Measurements from ENCODE around the gene SLC1A7. TPM values are rescaled to one million over a fixed set of nuclear protein-coding genes. Genes with fewer than 3 reads are reported as not detected.
A peak's percentile ranks its signal among the peaks of the same experiment; 100 is the strongest.

SLC1A7 gene
- total and polyA plus RNA-seq, 2 of the 13 experiments (the other 11 are each of a cell fraction or from before 2014, with no cell fraction given), result 0.04 to 2.0 TPM

DNA sequence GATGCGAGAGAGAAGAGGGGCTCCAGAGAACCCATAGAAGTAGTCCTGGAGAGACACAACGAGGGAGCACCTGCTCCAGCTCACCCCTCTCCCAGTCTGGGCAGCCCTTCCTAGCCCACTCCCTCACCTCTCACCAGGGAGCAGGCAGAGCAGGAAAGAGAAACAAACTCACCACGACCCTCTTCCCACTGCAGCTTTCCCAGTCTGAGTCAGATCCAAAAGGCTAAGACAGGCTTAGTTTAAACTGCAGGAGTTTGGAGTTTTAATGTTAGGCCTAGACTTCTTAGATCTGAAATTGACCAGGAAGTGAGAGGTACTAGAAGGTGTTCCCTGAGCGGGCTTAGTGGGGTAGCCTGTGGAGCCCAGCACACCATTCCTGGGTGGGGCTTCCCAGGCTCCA lies 29.6 kb downstream of the SLC1A7 start:
- H3K27me3 ChIP-seq (ENCODE audit: control insufficient read depth in 1 of 2, insufficient read depth in 2 of 2, low read length in 2 of 2), result peaks cover 10 to 80% of the 10 kb centered on the region in 2 experiments
- DNase-seq (ENCODE audit: low spot score) (no peak), FAIRE-seq (no peak), ATAC-seq (no peak)
- POLR2A ChIA-PET, result interaction anchor here (1.1 to 2.7 kb wide), 2 partner anchors 8 to 33 kb away, joined by 5 to 30 read pairs; no protein-coding TSS in a partner anchor
- no peak overlapping the region for H2AFZ ChIP-seq (ENCODE audit: low read length)
- intact Hi-C loops (cut with micrococcal nuclease; ENCODE audit: unreplicated experiment) (no loop called here), in situ Hi-C loops (cut with HindIII; ENCODE audit: extremely low pct_ligation_motif_present, low pct_unique_long_range_greater_than_20kb) (no loop called here)
- no peak overlapping the region for H3K4me3 ChIP-seq (replicated peaks in 1 of 3; ENCODE audit: insufficient read depth in 1 of 3, low read depth in 2 of 3, low read length in 3 of 3)
- CTCF ChIA-PET (ENCODE audit: low intra/inter-chr PET ratio, low total read pairs), result no interaction called here
- 87% methylated on average over 4 of the region's 4 CpGs for WGBS (ENCODE audit: low lambda C conversion rate)
- no peaks in the 10 kb centered on the region; the same call in 1 of the 2 replicates for H3K9me3 ChIP-seq (ENCODE audit: low read length)
- H4K20me1 ChIP-seq (ENCODE audit: insufficient read depth, low read length), result no peaks in the 10 kb centered on the region
- H3K9ac ChIP-seq (ENCODE audit: insufficient read depth, low read depth, low read length), result no peak overlapping the region
- H3K36me3 ChIP-seq (replicated peaks in 1 of 2; ENCODE audit: control insufficient read depth in 1 of 2, insufficient read depth in 2 of 2, low read length in 2 of 2), result no peaks in the 10 kb centered on the region
- BruUV-seq (replicated peaks), result no TSS peak
- H3K4me2 ChIP-seq (ENCODE audit: low read depth, low read length), result no peak overlapping the region
- H3K27ac ChIP-seq (ENCODE audit: extremely low read length, insufficient read depth, low read length), result no peak overlapping the region
- H3K79me2 ChIP-seq (ENCODE audit: insufficient read depth, low read length), result no peaks in the 10 kb centered on the region
- TF ChIP-seq ZNF451 (CRISPR knock-in tag; IDR thresholded peaks at IDR 0.05) (no peak), SOX5 (CRISPR knock-in tag; IDR thresholded peaks at IDR 0.05; ENCODE audit: borderline replicate concordance) (no peak), ZNF33A (CRISPR knock-in tag; IDR thresholded peaks at IDR 0.05; ENCODE audit: borderline replicate concordance) (no peak), ZNF562 (CRISPR knock-in tag; IDR thresholded peaks at IDR 0.05; ENCODE audit: borderline replicate concordance) (no peak), STAG1 (CRISPR knock-in tag; IDR thresholded peaks at IDR 0.05) (no peak)
- TF ChIP-seq, protein P1, sequence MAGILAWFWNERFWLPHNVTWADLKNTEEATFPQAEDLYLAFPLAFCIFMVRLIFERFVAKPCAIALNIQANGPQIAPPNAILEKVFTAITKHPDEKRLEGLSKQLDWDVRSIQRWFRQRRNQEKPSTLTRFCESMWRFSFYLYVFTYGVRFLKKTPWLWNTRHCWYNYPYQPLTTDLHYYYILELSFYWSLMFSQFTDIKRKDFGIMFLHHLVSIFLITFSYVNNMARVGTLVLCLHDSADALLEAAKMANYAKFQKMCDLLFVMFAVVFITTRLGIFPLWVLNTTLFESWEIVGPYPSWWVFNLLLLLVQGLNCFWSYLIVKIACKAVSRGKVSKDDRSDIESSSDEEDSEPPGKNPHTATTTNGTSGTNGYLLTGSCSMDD (CRISPR knock-in tag; IDR thresholded peaks at IDR 0.05), result no peak
- H3K4me1 ChIP-seq (ENCODE audit: insufficient read depth, low read length), result peaks cover 99% of the 10 kb centered on the region

DNA sequence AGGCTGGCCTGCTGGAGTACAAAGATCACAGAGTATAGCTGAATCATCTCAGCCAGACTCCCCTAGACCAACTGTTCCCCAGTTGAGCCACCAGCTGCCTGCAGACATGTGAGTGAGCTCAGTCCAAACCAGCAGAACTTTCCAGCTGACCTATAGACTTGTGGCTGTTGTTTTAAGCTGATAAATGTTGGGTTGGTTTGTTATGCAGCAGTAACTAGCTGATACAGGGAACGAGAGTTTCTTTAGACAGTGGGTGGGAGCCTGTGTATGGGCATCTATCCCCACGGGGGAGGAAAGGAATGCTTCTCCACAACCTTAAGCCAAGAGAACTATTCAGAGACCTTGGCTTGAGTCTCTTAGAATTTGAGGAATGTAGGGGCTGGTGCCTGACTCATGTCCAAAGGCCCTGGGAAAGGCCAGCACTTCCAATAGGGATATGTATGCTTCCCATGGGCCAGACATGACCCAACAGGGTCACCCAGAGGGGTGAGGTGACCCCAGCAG lies 30.1 kb downstream of the SLC1A7 start:
- ATAC-seq (peak; percentile 15), DNase-seq (ENCODE audit: low spot score) (peak; percentile 70), FAIRE-seq (peak; percentile 4)
- Histone ChIP-seq H4K20me1 (ENCODE audit: insufficient read depth, low read length) (no peaks in the 10 kb centered on the region), H3K27me3 (ENCODE audit: control insufficient read depth in 1 of 2, insufficient read depth in 2 of 2, low read length in 2 of 2) (peaks cover 9 to 74% of the 10 kb centered on the region in 2 experiments), H3K4me2 (ENCODE audit: low read depth, low read length) (peak overlapping the region; percentile 75), H3K36me3 (replicated peaks in 1 of 2; ENCODE audit: control insufficient read depth in 1 of 2, insufficient read depth in 2 of 2, low read length in 2 of 2) (no peaks in the 10 kb centered on the region), H3K9me3 (ENCODE audit: low read length) (no peaks in the 10 kb centered on the region; the same call in 1 of the 2 replicates), H3K27ac (ENCODE audit: extremely low read length, insufficient read depth, low read length) (peak overlapping the region; percentile 73), H3K9ac (ENCODE audit: insufficient read depth, low read depth, low read length) (peak overlapping the region; percentile 55), H3K4me3 (replicated peaks in 1 of 3; ENCODE audit: insufficient read depth in 1 of 3, low read depth in 2 of 3, low read length in 3 of 3) (no peak overlapping the region), H3K79me2 (ENCODE audit: insufficient read depth, low read length) (no peaks in the 10 kb centered on the region), H2AFZ (ENCODE audit: low read length) (no peak overlapping the region), H3K4me1 (ENCODE audit: insufficient read depth, low read length) (peaks cover 99% of the 10 kb centered on the region)
- in situ Hi-C loops (cut with HindIII; ENCODE audit: extremely low pct_ligation_motif_present, low pct_unique_long_range_greater_than_20kb), result no loop called here
- no TSS peak for BruUV-seq (replicated peaks)
- POLR2A ChIA-PET, result interaction anchor here (0.9 to 2.7 kb wide), 4 partner anchors 9 to 71 kb away, joined by 3 to 30 read pairs (median 6); no protein-coding TSS in a partner anchor
- CTCF ChIA-PET (ENCODE audit: low intra/inter-chr PET ratio, low total read pairs), result no interaction called here
- 25% methylated on average over 2 of the region's 2 CpGs for WGBS (ENCODE audit: low lambda C conversion rate)
- intact Hi-C loops (cut with micrococcal nuclease; ENCODE audit: unreplicated experiment), result no loop called here
- TF ChIP-seq ZFP36L2 (CRISPR knock-in tag; IDR thresholded peaks at IDR 0.05) (no peak), ZFP36 (IDR thresholded peaks at IDR 0.05; ENCODE audit: borderline replicate concordance, low read depth, low read length, partially characterized antibody) (no peak), TRIM24 (CRISPR knock-in tag; IDR thresholded peaks at IDR 0.05) (peak; percentile 72; the same call in 1 of the 2 replicates), HMGA1 (CRISPR knock-in tag; conservative IDR thresholded peaks at IDR 0.05) (no peak)
- TF ChIP-seq, protein P2, sequence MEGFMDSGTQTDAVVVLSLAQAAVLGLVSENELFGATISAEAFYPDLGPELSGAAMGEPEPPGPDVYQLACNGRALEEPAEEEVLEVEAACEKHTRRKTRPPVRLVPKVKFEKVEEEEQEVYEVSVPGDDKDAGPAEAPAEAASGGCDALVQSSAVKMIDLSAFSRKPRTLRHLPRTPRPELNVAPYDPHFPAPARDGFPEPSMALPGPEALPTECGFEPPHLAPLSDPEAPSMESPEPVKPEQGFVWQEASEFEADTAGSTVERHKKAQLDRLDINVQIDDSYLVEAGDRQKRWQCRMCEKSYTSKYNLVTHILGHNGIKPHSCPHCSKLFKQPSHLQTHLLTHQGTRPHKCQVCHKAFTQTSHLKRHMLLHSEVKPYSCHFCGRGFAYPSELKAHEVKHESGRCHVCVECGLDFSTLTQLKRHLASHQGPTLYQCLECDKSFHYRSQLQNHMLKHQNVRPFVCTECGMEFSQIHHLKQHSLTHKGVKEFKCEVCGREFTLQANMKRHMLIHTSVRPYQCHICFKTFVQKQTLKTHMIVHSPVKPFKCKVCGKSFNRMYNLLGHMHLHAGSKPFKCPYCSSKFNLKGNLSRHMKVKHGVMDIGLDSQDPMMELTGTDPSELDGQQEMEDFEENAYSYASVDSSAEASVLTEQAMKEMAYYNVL (CRISPR knock-in tag; IDR thresholded peaks at IDR 0.05; ENCODE audit: borderline replicate concordance), result no peak
- TF ChIP-seq, protein P3, sequence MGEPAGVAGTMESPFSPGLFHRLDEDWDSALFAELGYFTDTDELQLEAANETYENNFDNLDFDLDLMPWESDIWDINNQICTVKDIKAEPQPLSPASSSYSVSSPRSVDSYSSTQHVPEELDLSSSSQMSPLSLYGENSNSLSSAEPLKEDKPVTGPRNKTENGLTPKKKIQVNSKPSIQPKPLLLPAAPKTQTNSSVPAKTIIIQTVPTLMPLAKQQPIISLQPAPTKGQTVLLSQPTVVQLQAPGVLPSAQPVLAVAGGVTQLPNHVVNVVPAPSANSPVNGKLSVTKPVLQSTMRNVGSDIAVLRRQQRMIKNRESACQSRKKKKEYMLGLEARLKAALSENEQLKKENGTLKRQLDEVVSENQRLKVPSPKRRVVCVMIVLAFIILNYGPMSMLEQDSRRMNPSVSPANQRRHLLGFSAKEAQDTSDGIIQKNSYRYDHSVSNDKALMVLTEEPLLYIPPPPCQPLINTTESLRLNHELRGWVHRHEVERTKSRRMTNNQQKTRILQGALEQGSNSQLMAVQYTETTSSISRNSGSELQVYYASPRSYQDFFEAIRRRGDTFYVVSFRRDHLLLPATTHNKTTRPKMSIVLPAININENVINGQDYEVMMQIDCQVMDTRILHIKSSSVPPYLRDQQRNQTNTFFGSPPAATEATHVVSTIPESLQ (CRISPR knock-in tag; conservative IDR thresholded peaks at IDR 0.05), result no peak
- TF ChIP-seq, protein P4, sequence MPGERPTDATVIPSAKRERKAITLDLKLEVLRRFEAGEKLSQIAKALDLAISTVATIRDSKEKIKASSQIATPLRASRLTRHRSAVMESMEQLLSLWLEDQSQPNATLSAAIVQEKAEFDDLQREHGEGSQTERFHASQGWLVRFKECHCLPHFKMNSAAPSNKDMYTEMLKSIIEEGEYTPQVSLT (CRISPR knock-in tag; IDR thresholded peaks at IDR 0.05; ENCODE audit: borderline replicate concordance, low read depth), result no peak

All from HepG2 (cell line).